DOHH2 (cell line): ENCODE measurements around the gene CCL22.

Experiments used
- H3F3A ChIP-seq: fragments of 200-600 bp; sonication (generic), shearing (Covaris generic); 2 replicates; pipeline ENCODE4 v1.6.0; 2016; ENCODE audit warnings: antibody characterized with exemption, mild to moderate bottlenecking; ENCODE audit not compliant: control insufficient read depth, insufficient read depth
- H3K27ac ChIP-seq: fragments of 200-600 bp; sonication (generic); 2 replicates; pipeline ENCODE4 v1.5.1; 2014; ENCODE audit warnings: low read depth, mild to moderate bottlenecking, low read length, moderate library complexity
- H3K27me3 ChIP-seq: fragments of 200-600 bp; sonication (generic); 2 replicates; pipeline ENCODE4 v1.6.1; 2014; ENCODE audit warnings: mild to moderate bottlenecking, low read length, mixed read lengths; ENCODE audit not compliant: control insufficient read depth
- H3K36me3 ChIP-seq: fragments of 200-600 bp; sonication (generic); 2 replicates; pipeline ENCODE4 v1.6.1; 2014; ENCODE audit warnings: mild to moderate bottlenecking, low read length, moderate library complexity, mixed read lengths; ENCODE audit not compliant: control insufficient read depth
- H3K4me1 ChIP-seq: fragments of 200-600 bp; sonication (generic); 2 replicates; pipeline ENCODE4 v1.6.1; 2014; ENCODE audit warnings: mild to moderate bottlenecking, low read length, mixed read lengths; ENCODE audit not compliant: control insufficient read depth
- H3K4me2 ChIP-seq: fragments of 200-600 bp; sonication (generic); 2 replicates; pipeline ENCODE4 v1.6.0; 2014; ENCODE audit warnings: mild to moderate bottlenecking, low read length, moderate library complexity
- H3K4me3 ChIP-seq: fragments of 200-600 bp; sonication (generic); 2 replicates; pipeline ENCODE4 v1.5.1; 2014; ENCODE audit warnings: mild to moderate bottlenecking, low read length, mixed read lengths
- H3K79me2 ChIP-seq: fragments of 200-600 bp; sonication (generic); 2 replicates; pipeline ENCODE4 v1.6.1; 2014; ENCODE audit warnings: mild to moderate bottlenecking, low read length, mixed read lengths; ENCODE audit not compliant: control insufficient read depth
- H3K9me2 ChIP-seq: fragments of 200-600 bp; sonication (generic); replicated peaks from 2 replicates; pipeline ENCODE4 v1.6.1; 2014; ENCODE audit warnings: mild to moderate bottlenecking, low read length, mixed read lengths; ENCODE audit not compliant: control insufficient read depth
- H3K9me3 ChIP-seq: fragments of 200-600 bp; sonication (generic); 2 replicates; pipeline ENCODE4 v1.6.1; 2014; ENCODE audit warnings: antibody characterized with exemption, low read length, mixed read lengths; ENCODE audit not compliant: control insufficient read depth, insufficient read depth
- H4K20me1 ChIP-seq: fragments of 200-600 bp; sonication (generic); 2 replicates; pipeline ENCODE4 v1.6.0; 2014; ENCODE audit warnings: low read depth, mild to moderate bottlenecking, antibody characterized with exemption, low read length, moderate library complexity; ENCODE audit not compliant: control insufficient read depth, insufficient read depth
- CTCF ChIP-seq: fragments of 200-600 bp; sonication (generic); IDR thresholded peaks from one replicate; pipeline ENCODE4 v1.5.1; 2014; ENCODE audit warnings: antibody characterized with exemption, mild to moderate bottlenecking, low read depth, low read length; ENCODE audit not compliant: poor library complexity, severe bottlenecking
- EZH2phosphoT487 ChIP-seq: fragments of 200-600 bp; sonication (generic); IDR thresholded peaks from 2 replicates; pipeline ENCODE4 v1.6.1; 2017; ENCODE audit warnings: borderline replicate concordance, mild to moderate bottlenecking, antibody characterized with exemption, low read length, moderate library complexity, mixed read lengths

The CCL22 gene

DNA sequence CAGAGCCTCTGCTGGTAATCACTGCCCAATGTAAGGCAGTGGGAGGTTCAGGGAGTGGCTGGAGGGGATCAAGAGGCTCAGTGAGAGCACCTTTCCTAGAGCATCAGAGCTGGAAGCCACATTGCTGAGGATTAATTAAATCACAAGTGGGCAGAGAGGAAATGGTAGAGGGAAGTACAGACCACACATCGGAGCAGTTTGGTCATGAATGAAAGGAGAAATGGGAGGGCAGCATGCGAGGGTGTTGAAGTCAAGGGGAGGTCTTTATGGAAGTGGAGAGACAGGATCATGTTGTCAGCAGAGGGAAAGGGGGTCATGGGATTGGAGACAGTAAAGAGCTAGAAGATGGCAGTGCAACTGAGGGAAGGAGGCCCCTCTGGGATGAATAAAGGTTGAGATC is 48.3 kb downstream of the CCL22 start:
- Histone ChIP-seq H3K4me3 (no peak overlapping the region), H3K27ac (no peak overlapping the region), H3K4me2 (no peak overlapping the region)

DNA sequence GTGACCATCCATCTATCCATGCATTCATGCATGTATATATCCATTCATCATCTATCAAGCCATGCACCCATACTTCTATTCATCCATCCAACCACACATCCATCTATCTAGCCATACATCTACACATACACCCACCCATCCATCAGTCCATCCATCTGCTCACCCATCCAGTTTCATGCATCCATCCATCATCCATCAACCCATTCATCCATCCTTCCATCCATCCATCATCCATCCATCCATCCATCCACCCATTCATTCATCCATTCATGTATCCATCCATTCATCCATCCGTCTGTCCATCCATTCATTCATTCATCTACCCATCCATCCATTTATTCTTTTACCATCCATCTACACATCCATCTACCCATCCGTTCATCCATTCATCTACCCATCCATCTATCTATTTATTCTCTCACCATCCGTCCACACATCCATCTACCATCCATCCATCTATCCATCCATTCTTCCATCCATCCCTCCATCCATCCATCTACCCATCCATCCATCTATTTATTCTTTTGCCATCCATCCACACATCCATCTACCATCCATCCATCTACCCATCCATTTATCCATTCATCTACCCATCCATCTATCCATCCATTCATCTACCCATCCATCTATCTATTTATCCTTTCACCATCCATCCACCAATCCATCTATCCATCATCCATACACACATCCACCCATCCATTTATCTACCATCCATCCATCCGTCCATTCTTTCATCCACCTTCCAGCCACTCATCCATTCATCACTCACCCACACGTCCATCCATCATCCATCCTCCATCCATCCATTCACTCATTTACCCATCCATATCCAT is 49.2 kb downstream of the CCL22 start:
- Histone ChIP-seq H3K79me2 (no peaks in the 10 kb centered on the region), H3K4me1 (peaks cover 6% of the 10 kb centered on the region), H3K4me2 (no peak overlapping the region), H3K27ac (no peak overlapping the region), H3K9me2 (no peaks in the 10 kb centered on the region), H3F3A (no peaks in the 10 kb centered on the region), H4K20me1 (no peaks in the 10 kb centered on the region), H3K36me3 (no peaks in the 10 kb centered on the region), H3K4me3 (no peak overlapping the region), H3K27me3 (peaks cover 43% of the 10 kb centered on the region), H3K9me3 (no peaks in the 10 kb centered on the region)
- TF ChIP-seq CTCF, result no peak
- no peak for TF ChIP-seq EZH2phosphoT487

More for the DNA sequence above, 48.3 kb downstream of the CCL22 start:
- no peaks in the 10 kb centered on the region for H3F3A ChIP-seq
- H3K27me3 ChIP-seq, result peaks cover 41% of the 10 kb centered on the region
- H3K79me2 ChIP-seq, result no peaks in the 10 kb centered on the region
- TF ChIP-seq CTCF, result no peak
- no peak for TF ChIP-seq EZH2phosphoT487
- H3K4me1 ChIP-seq, result 0 out of 2 replicates have a peak, but pooled peaks cover under 1% of the 10 kb centered on the region
- H4K20me1 ChIP-seq, result no peaks in the 10 kb centered on the region
- no peaks in the 10 kb centered on the region for H3K9me2 ChIP-seq
- no peaks in the 10 kb centered on the region for H3K36me3 ChIP-seq
- no peaks in the 10 kb centered on the region for H3K9me3 ChIP-seq

DNA sequence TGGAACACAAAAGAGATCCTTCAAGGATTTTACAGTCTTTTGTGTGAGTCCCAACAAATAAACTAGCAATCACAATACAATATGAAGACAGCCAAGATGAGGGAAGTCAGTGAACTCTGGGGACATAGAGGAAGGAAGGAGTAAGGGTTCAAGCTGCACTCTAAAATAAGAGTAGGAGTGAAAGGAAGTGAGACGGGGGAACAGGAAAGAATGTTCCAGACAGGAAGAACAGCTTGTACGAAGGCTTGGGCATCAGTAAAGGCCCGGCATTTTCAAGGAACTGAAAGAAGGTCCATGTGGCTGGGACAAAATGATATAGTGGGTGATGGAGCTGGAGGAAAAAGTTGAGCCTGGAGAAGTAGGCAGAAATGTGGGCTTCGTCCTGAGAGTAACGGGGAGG is 50.5 kb downstream of the CCL22 start:
- Histone ChIP-seq H3K4me3 (no peak overlapping the region), H3K27ac (no peak overlapping the region), H4K20me1 (no peaks in the 10 kb centered on the region), H3K36me3 (no peaks in the 10 kb centered on the region), H3K9me2 (no peaks in the 10 kb centered on the region), H3K4me2 (no peak overlapping the region), H3F3A (no peaks in the 10 kb centered on the region), H3K9me3 (no peaks in the 10 kb centered on the region), H3K27me3 (peaks cover 51% of the 10 kb centered on the region), H3K4me1 (peaks cover 20% of the 10 kb centered on the region), H3K79me2 (no peaks in the 10 kb centered on the region)
- no peak for TF ChIP-seq EZH2phosphoT487

DNA sequence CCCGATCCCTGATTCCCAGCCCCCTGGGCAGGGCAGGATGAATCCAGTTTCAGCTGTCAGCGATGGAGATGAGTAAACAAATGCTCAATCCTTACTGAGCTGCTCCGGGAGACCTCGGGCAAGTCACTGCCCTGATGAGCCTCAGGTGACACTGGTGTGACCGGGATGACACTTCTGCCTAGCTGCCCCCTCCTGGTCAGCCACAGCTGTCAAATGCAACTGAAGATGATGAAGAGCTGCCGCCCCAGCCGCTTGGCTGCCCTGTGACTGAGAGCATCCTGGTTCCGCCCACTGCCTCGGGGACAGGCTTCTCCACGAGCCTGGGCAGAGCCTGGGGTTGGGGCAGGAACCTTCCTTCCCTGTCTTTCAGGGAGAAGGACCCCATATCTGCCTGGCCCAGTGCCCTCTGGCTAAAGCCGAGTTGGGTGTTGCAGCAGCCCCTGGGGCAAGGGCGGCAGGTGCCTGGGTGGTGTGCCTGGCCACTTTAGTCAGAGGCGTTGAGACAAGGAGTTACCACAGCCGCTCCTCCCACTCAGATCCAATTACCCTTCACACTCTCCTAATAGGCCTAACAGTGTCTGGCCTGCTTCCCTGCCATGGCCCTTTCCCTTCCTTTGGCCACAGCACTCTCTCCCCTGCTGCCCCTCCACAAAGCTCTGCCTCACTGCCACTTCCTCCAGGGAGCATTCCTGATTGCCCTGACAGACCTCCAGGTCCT is 51.4 kb downstream of the CCL22 start:
- Histone ChIP-seq H3K27ac (no peak overlapping the region), H3K9me3 (no peaks in the 10 kb centered on the region), H3K4me2 (no peak overlapping the region), H3K4me1 (peaks cover 21% of the 10 kb centered on the region), H3K9me2 (no peaks in the 10 kb centered on the region), H3F3A (no peaks in the 10 kb centered on the region), H3K4me3 (no peak overlapping the region), H3K27me3 (peaks cover 54% of the 10 kb centered on the region), H3K79me2 (no peaks in the 10 kb centered on the region), H4K20me1 (no peaks in the 10 kb centered on the region), H3K36me3 (no peaks in the 10 kb centered on the region)
- TF ChIP-seq CTCF (no peak), EZH2phosphoT487 (no peak)
